Middle frontal gyrus (tissue), 1 donor: ENCODE results near the gene DOCK10.
A peak's percentile ranks its signal among the peaks of the same experiment; 100 is the strongest.

Experiments used
- DNase-seq: peaks from one replicate; pipeline ENCODE4 v3.0.0-alpha.2; 2015; ENCODE audit warnings: low spot score; ENCODE audit errors: extremely low spot score

Gene DOCK10

GRCh38 chr2:224982910-224983711 lies 59.2 kb downstream of the DOCK10 start:
- DNase-seq = no peak

GRCh38 chr2:224982226-224982625 lies 60.0 kb downstream of the DOCK10 start:
- peak; percentile 63 for DNase-seq

- no peak for DNase-seq
These were observed 65.4 kb downstream of the DOCK10 start for GRCh38 chr2:224976629-224977525.

- no peak for DNase-seq
These were observed 66.5 kb downstream of the DOCK10 start for GRCh38 chr2:224975761-224976160.

GRCh38 chr2:224973112-224974016 lies 68.9 kb downstream of the DOCK10 start:
- DNase-seq = no peak

- no peak for DNase-seq
These were observed 71.1 kb downstream of the DOCK10 start for GRCh38 chr2:224971214-224971613.

GRCh38 chr2:224970311-224970710 lies 72.0 kb downstream of the DOCK10 start:
- DNase-seq = no peak

- DNase-seq = no peak
These were observed 72.5 kb downstream of the DOCK10 start for GRCh38 chr2:224969633-224970260.

- DNase-seq = no peak
These were observed 73.2 kb downstream of the DOCK10 start for GRCh38 chr2:224969095-224969494.

GRCh38 chr2:224968051-224968450 lies 74.2 kb downstream of the DOCK10 start:
- no peak for DNase-seq

- DNase-seq = no peak
These were observed 75.7 kb downstream of the DOCK10 start for GRCh38 chr2:224966613-224967012.

GRCh38 chr2:224959556-224959955 lies 82.7 kb downstream of the DOCK10 start:
- DNase-seq = no peak

GRCh38 chr2:224958873-224959272 lies 83.4 kb downstream of the DOCK10 start:
- DNase-seq = no peak

- DNase-seq = no peak
These were observed 83.8 kb downstream of the DOCK10 start for GRCh38 chr2:224958462-224958857.

- no peak for DNase-seq
These were observed 84.5 kb downstream of the DOCK10 start for GRCh38 chr2:224957540-224958461.

GRCh38 chr2:224956706-224957105 lies 85.6 kb downstream of the DOCK10 start:
- DNase-seq = no peak

GRCh38 chr2:224954980-224955379 lies 87.3 kb downstream of the DOCK10 start:
- no peak for DNase-seq

- no peak for DNase-seq
These were observed 89.2 kb downstream of the DOCK10 start for GRCh38 chr2:224952936-224953657.
